ENCODE data around the gene GOLGA6D.

DNA sequence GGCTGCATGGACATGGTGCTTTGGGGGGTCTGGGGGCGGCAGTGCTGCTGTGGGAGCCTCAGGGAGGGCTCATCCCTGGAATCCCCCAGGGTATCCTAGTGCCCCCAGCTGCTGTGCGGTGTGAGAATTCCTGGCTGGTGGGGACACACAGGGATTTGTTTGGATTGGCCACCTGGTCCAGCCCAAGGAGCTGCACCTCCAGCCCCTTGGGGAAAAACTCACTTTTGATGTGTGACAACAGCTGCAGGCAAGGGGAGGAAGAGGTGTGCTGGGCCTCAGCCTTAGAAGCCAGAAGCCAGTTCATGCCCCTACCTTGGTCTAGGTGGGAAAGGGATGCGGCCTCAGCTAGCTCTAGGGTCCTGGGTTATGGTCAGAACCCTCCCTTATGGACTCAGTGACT is 44.9 kb downstream of the GOLGA6D start:
- no peak for TF ChIP-seq CTCF (IDR thresholded peaks at IDR 0.05; ENCODE audit: low read length)
- TF ChIP-seq EZH2 (optimal IDR thresholded peaks at IDR 0.05; ENCODE audit: low read depth, low read length) = no peak
- TF ChIP-seq EZH2phosphoT487 (IDR thresholded peaks at IDR 0.05; ENCODE audit: low read length) = no peak

Data from MM.1S (cell line).